GM12892 (cell line): Measurements from ENCODE around the gene S100A10.

Experiments
- POLR2A ChIP-seq: IDR thresholded peaks from 2 replicates; pipeline ENCODE4 v1.6.1; 2011; ENCODE audit warnings: low read depth, low read length, control low read depth
- POLR2AphosphoS5 ChIP-seq: IDR thresholded peaks from 2 replicates; pipeline ENCODE4 v1.6.1; 2011; ENCODE audit warnings: low read depth, low read length, control low read depth
- TAF1 ChIP-seq: IDR thresholded peaks from 2 replicates; pipeline ENCODE4 v1.6.1; 2011; ENCODE audit warnings: low read depth, mild to moderate bottlenecking, control low read depth, low read length, borderline replicate concordance

- no peak for TF ChIP-seq POLR2A
- no peak for TF ChIP-seq POLR2AphosphoS5
- TF ChIP-seq TAF1 = no peak
These were observed 5.1 kb upstream of the S100A10 start for GRCh38 chr1:151998611-151999362.
